RWPE2 (cell line): Measurements from ENCODE around the gene REG3G.
A peak's percentile ranks its signal among the peaks of the same experiment; 100 is the strongest.

ENCODE experiments used
- ATAC-seq: fragments of 200-7000 bp; cut with Tn5 transposase; 3 replicates; pipeline ENCODE4 v1.9.1; 2021; ENCODE audit warnings: low read depth
- DNase-seq: peaks from one replicate; pipeline ENCODE4 v3.0.0-alpha.2; 2020; ENCODE audit warnings: low spot score
- H3K27ac ChIP-seq: fragments of 450-650 bp; 2 replicates; pipeline ENCODE4 v1.5.1; 2017; ENCODE audit warnings: mild to moderate bottlenecking; ENCODE audit not compliant: poor library complexity, severe bottlenecking
- H3K27me3 ChIP-seq: fragments of 250-450 bp; sonication (Bioruptor Pico); 2 replicates; pipeline ENCODE4 v1.5.1; 2021; ENCODE audit warnings: mild to moderate bottlenecking, moderate library complexity; ENCODE audit not compliant: insufficient read depth, poor library complexity, severe bottlenecking
- H3K36me3 ChIP-seq: fragments of 250-450 bp; sonication (Bioruptor Pico); 2 replicates; pipeline ENCODE4 v1.5.1; 2020; ENCODE audit warnings: low read depth, mild to moderate bottlenecking, moderate library complexity
- H3K4me1 ChIP-seq: fragments of 250-450 bp; sonication (Bioruptor Pico); 2 replicates; pipeline ENCODE4 v1.5.1; 2021; ENCODE audit warnings: mild to moderate bottlenecking, moderate library complexity; ENCODE audit not compliant: insufficient read depth, poor library complexity, severe bottlenecking
- H3K4me3 ChIP-seq: fragments of 250-450 bp; sonication (Bioruptor Pico); 2 replicates; pipeline ENCODE4 v1.5.1; 2021; ENCODE audit warnings: mild to moderate bottlenecking, moderate library complexity; ENCODE audit not compliant: severe bottlenecking
- H3K9me3 ChIP-seq: fragments of 250-450 bp; sonication (Bioruptor Pico); 2 replicates; pipeline ENCODE4 v1.5.1; 2021; ENCODE audit warnings: mild to moderate bottlenecking, moderate library complexity; ENCODE audit not compliant: severe bottlenecking
- TF ChIP-seq, protein P1 (sequence below): fragments of 450-650 bp; IDR thresholded peaks from one replicate; pipeline ENCODE4 v1.5.1; 2017; ENCODE audit warnings: mild to moderate bottlenecking, moderate library complexity; ENCODE audit not compliant: poor library complexity, severe bottlenecking

The REG3G gene

GRCh38 chr2:79025421-79025820 is at the start of gene REG3G:
Gene REG3G, plus strand, starts transcription at chr2:79025702. Its CDS starts 392 bp downstream, at chr2:79026094.
- H3K4me3 ChIP-seq, result no peak within 1 kb of the TSS
- H3K27ac ChIP-seq, result no peak within 1 kb of the TSS
- H3K9me3 ChIP-seq, result no peaks in the 10 kb centered on the region
- no peaks in the 10 kb centered on the region for H3K36me3 ChIP-seq
- no peak for ATAC-seq
- no peaks in the 10 kb centered on the region for H3K4me1 ChIP-seq
- DNase-seq, result no peak
- TF ChIP-seq, protein P1, sequence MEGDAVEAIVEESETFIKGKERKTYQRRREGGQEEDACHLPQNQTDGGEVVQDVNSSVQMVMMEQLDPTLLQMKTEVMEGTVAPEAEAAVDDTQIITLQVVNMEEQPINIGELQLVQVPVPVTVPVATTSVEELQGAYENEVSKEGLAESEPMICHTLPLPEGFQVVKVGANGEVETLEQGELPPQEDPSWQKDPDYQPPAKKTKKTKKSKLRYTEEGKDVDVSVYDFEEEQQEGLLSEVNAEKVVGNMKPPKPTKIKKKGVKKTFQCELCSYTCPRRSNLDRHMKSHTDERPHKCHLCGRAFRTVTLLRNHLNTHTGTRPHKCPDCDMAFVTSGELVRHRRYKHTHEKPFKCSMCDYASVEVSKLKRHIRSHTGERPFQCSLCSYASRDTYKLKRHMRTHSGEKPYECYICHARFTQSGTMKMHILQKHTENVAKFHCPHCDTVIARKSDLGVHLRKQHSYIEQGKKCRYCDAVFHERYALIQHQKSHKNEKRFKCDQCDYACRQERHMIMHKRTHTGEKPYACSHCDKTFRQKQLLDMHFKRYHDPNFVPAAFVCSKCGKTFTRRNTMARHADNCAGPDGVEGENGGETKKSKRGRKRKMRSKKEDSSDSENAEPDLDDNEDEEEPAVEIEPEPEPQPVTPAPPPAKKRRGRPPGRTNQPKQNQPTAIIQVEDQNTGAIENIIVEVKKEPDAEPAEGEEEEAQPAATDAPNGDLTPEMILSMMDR, result no peak
- H3K27me3 ChIP-seq, result no peaks in the 10 kb centered on the region

GRCh38 chr2:78977661-78978145 is 47.8 kb upstream of the REG3G start:
- Histone ChIP-seq H3K27me3 (no peaks in the 10 kb centered on the region), H3K9me3 (no peaks in the 10 kb centered on the region), H3K4me3 (no peak overlapping the region), H3K4me1 (no peaks in the 10 kb centered on the region), H3K36me3 (no peaks in the 10 kb centered on the region), H3K27ac (no peak overlapping the region)
- DNase-seq (no peak), ATAC-seq (no peak)
- TF ChIP-seq, protein P1, result no peak

GRCh38 chr2:78978340-78978739 is 47.2 kb upstream of the REG3G start:
- DNase-seq, result no peak
- TF ChIP-seq, protein P1, result no peak
- no peaks in the 10 kb centered on the region for H3K36me3 ChIP-seq
- H3K4me3 ChIP-seq, result no peak overlapping the region
- H3K27me3 ChIP-seq, result no peaks in the 10 kb centered on the region
- H3K4me1 ChIP-seq, result no peaks in the 10 kb centered on the region
- no peaks in the 10 kb centered on the region for H3K9me3 ChIP-seq
- no peak for ATAC-seq
- no peak overlapping the region for H3K27ac ChIP-seq

DNA sequence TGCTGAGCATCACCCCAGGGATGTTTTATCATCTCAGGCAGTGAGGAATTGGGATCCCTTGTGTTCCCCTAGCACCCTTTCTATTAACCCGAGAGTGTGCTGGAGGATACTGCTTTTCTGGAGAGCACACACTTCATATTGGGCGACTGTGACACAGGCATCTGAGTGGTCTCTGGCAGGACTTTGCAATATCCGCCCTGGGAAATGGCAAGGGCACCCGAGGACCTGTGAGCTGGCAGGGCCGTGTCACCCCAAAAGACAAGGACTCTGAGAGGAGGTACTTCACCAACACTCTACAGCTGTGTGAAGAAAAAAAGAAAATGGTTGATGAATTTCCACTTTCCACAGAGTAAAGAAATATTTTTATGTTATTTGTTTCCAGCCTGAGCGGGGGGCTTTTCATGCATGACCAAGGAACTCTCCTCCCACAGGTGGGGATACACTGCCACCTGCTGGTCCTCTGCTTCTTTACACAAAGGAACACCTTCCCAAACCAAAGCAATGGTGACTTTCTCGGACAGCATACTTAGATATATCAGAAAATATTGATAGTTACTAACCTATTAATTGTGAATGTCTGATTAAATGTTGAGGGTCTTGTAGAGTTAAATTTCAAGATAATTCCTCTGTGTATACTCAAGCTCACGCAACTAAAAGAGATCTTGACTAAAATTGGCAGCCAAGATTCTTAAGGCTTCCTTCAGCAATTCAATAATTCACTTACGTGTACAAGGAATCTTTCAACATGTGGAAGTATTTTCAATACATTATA is 45.9 kb upstream of the REG3G start:
- Histone ChIP-seq H3K27ac (no peak overlapping the region), H3K36me3 (no peaks in the 10 kb centered on the region), H3K4me3 (no peak overlapping the region), H3K9me3 (no peaks in the 10 kb centered on the region), H3K4me1 (no peaks in the 10 kb centered on the region), H3K27me3 (no peaks in the 10 kb centered on the region)
- ATAC-seq, result peak; percentile 35; the same call in 1 of the 3 replicates
- DNase-seq, result no peak
- TF ChIP-seq, protein P1, result peak; percentile 81

- TF ChIP-seq, protein P1, result no peak
- Histone ChIP-seq H3K4me1 (no peaks in the 10 kb centered on the region), H3K27me3 (no peaks in the 10 kb centered on the region), H3K4me3 (no peak overlapping the region), H3K9me3 (no peaks in the 10 kb centered on the region), H3K36me3 (no peaks in the 10 kb centered on the region), H3K27ac (no peak overlapping the region)
- DNase-seq (no peak), ATAC-seq (no peak)
Measured at GRCh38 chr2:78980152-78980465, 45.4 kb upstream of the REG3G start.
